ENCODE measurements around the gene CERS6.

The CERS6 gene

GRCh38 chr2:168443818-168444217 is 12.3 kb upstream of the CERS6 start:
- ATAC-seq: no peak
- TF ChIP-seq GLIS3 (CRISPR knock-in tag; IDR thresholded peaks at IDR 0.05): no peak
- TF ChIP-seq, protein P1, sequence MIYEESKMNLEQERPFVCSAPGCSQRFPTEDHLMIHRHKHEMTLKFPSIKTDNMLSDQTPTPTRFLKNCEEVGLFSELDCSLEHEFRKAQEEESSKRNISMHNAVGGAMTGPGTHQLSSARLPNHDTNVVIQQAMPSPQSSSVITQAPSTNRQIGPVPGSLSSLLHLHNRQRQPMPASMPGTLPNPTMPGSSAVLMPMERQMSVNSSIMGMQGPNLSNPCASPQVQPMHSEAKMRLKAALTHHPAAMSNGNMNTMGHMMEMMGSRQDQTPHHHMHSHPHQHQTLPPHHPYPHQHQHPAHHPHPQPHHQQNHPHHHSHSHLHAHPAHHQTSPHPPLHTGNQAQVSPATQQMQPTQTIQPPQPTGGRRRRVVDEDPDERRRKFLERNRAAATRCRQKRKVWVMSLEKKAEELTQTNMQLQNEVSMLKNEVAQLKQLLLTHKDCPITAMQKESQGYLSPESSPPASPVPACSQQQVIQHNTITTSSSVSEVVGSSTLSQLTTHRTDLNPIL (CRISPR knock-in tag; IDR thresholded peaks at IDR 0.05; ENCODE audit: low read depth): no peak
- no peak for TF ChIP-seq CSDC2 (CRISPR knock-in tag; IDR thresholded peaks at IDR 0.05)
- TF ChIP-seq, protein P2, sequence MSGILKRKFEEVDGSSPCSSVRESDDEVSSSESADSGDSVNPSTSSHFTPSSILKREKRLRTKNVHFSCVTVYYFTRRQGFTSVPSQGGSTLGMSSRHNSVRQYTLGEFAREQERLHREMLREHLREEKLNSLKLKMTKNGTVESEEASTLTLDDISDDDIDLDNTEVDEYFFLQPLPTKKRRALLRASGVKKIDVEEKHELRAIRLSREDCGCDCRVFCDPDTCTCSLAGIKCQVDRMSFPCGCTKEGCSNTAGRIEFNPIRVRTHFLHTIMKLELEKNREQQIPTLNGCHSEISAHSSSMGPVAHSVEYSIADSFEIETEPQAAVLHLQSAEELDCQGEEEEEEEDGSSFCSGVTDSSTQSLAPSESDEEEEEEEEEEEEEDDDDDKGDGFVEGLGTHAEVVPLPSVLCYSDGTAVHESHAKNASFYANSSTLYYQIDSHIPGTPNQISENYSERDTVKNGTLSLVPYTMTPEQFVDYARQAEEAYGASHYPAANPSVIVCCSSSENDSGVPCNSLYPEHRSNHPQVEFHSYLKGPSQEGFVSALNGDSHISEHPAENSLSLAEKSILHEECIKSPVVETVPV (CRISPR knock-in tag; IDR thresholded peaks at IDR 0.05): no peak
- TF ChIP-seq PPARA (CRISPR knock-in tag; IDR thresholded peaks at IDR 0.05; ENCODE audit: borderline replicate concordance): no peak
- no peak for TF ChIP-seq ZNF70 (CRISPR knock-in tag; IDR thresholded peaks at IDR 0.05)
- TF ChIP-seq OSR1 (CRISPR knock-in tag; IDR thresholded peaks at IDR 0.05): no peak
- no peak for TF ChIP-seq ZNF8 (CRISPR knock-in tag; IDR thresholded peaks at IDR 0.05)
- no peak for TF ChIP-seq ZFP30 (CRISPR knock-in tag; IDR thresholded peaks at IDR 0.05)
- no peak for TF ChIP-seq ESRRG (CRISPR knock-in tag; IDR thresholded peaks at IDR 0.05)
- TF ChIP-seq ISL1 (CRISPR knock-in tag; IDR thresholded peaks at IDR 0.05): no peak
- no peak for TF ChIP-seq TSHZ2 (CRISPR knock-in tag; IDR thresholded peaks at IDR 0.05)
- no peak for TF ChIP-seq ZC3H10 (CRISPR knock-in tag; IDR thresholded peaks at IDR 0.05)
- TF ChIP-seq ARNTL (CRISPR knock-in tag; IDR thresholded peaks at IDR 0.05; ENCODE audit: borderline replicate concordance, low read depth): no peak
- no peak for TF ChIP-seq TCF4 (CRISPR knock-in tag; IDR thresholded peaks at IDR 0.05; ENCODE audit: borderline replicate concordance)
- no peak for TF ChIP-seq ZNF565 (CRISPR knock-in tag; conservative IDR thresholded peaks at IDR 0.05; ENCODE audit: low read depth)
- no peak for TF ChIP-seq ZFP3 (CRISPR knock-in tag; IDR thresholded peaks at IDR 0.05)

DNA sequence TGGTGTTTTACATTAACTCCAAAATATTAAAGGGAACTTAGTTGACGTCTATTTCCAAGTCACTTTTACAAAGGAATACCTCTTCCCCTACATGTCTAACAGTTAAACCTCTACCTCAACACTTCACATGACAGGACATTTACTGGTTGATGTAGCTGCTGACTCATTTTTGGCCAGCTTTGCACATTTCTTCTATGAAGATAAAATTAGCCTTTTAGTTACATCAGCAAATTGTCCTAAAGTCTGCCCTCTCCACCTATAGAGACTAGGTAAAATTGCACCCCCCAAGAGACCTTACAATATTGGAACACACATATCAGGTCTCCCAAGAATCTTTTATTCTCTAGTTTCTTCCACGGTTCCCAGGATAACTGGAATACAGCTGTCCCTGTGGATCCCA is 10.1 kb upstream of the CERS6 start:
- TF ChIP-seq RARB (CRISPR knock-in tag; IDR thresholded peaks at IDR 0.05): no peak
- TF ChIP-seq ZNF565 (CRISPR knock-in tag; conservative IDR thresholded peaks at IDR 0.05; ENCODE audit: low read depth): no peak
- ATAC-seq: no peak

DNA sequence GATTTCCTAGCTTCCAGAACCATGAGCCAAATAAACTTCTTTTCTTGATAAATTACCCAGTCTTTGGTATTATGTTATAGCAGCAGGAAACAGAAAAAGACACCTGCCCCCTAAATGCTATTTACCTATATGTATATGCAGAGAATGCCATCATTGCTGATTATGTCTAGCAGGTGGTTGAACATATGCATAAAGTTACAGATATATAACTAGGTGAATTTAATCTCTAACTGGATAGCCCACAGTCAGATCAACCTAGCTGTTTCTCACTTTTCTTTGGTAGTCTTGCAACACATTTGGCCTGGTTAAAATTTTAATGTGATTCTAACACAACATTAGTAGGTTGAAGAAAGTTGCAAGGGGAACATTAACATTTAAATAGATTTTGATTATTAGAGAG is 7.1 kb upstream of the CERS6 start:
- TF ChIP-seq, protein P1 (CRISPR knock-in tag; IDR thresholded peaks at IDR 0.05; ENCODE audit: low read depth): no peak
- no peak for TF ChIP-seq ZFP30 (CRISPR knock-in tag; IDR thresholded peaks at IDR 0.05)
- TF ChIP-seq RARB (CRISPR knock-in tag; IDR thresholded peaks at IDR 0.05): no peak
- TF ChIP-seq BACH2 (CRISPR knock-in tag; IDR thresholded peaks at IDR 0.05; ENCODE audit: borderline replicate concordance): no peak
- no peak for TF ChIP-seq PPARA (CRISPR knock-in tag; IDR thresholded peaks at IDR 0.05; ENCODE audit: borderline replicate concordance)
- TF ChIP-seq ZFP3 (CRISPR knock-in tag; IDR thresholded peaks at IDR 0.05): no peak
- no peak for TF ChIP-seq ZNF8 (CRISPR knock-in tag; IDR thresholded peaks at IDR 0.05)
- TF ChIP-seq TOX (CRISPR knock-in tag; IDR thresholded peaks at IDR 0.05; ENCODE audit: borderline replicate concordance): no peak
- TF ChIP-seq POU6F1 (CRISPR knock-in tag; IDR thresholded peaks at IDR 0.05; ENCODE audit: borderline replicate concordance, low read depth): no peak
- TF ChIP-seq ESRRG (CRISPR knock-in tag; IDR thresholded peaks at IDR 0.05): no peak
- TF ChIP-seq GLIS3 (CRISPR knock-in tag; IDR thresholded peaks at IDR 0.05): no peak
- TF ChIP-seq ZNF70 (CRISPR knock-in tag; IDR thresholded peaks at IDR 0.05): no peak
- no peak for TF ChIP-seq TCF4 (CRISPR knock-in tag; IDR thresholded peaks at IDR 0.05; ENCODE audit: borderline replicate concordance)
- TF ChIP-seq OSR1 (CRISPR knock-in tag; IDR thresholded peaks at IDR 0.05): no peak
- no peak for TF ChIP-seq ZC3H10 (CRISPR knock-in tag; IDR thresholded peaks at IDR 0.05)
- TF ChIP-seq CSDC2 (CRISPR knock-in tag; IDR thresholded peaks at IDR 0.05): no peak
- ATAC-seq: no peak
